Activated CD4-positive, CD25-positive, alpha-beta regulatory T cell treated with anti-CD3 and anti-CD28 coated beads, Interleukin-2, amount 50 U/mL, for 72 hours (primary cell): ENCODE results near the gene ATG14.
"Not testable (repeated sequence)": the region's sequence is repeated elsewhere in the genome, so short reads cannot be mapped to it uniquely, and the experiment has no call there.

Source experiments
- DNase-seq: peaks from one replicate; pipeline ENCODE4 v3.0.0; 2021

Gene ATG14

GRCh38 chr14:55433880-55434804 is 22.5 kb upstream of the ATG14 start:
- DNase-seq, result no peak

- DNase-seq, result no peak
Observed at GRCh38 chr14:55432628-55433027, 21.0 kb upstream of the ATG14 start.

GRCh38 chr14:55430024-55430690 is 18.5 kb upstream of the ATG14 start:
- DNase-seq, result no peak

GRCh38 chr14:55427439-55427838 is 15.8 kb upstream of the ATG14 start:
- DNase-seq, result no peak

GRCh38 chr14:55426891-55427290 is 15.3 kb upstream of the ATG14 start:
- no peak for DNase-seq

- DNase-seq, result no peak
Observed at GRCh38 chr14:55425091-55425490, 13.5 kb upstream of the ATG14 start.

- no peak for DNase-seq
Observed at GRCh38 chr14:55423969-55424368, 12.3 kb upstream of the ATG14 start.

- DNase-seq, result not testable (repeated sequence)
Observed at GRCh38 chr14:55422338-55422737, 10.7 kb upstream of the ATG14 start.

GRCh38 chr14:55419663-55420062 is 8.0 kb upstream of the ATG14 start:
- DNase-seq, result no peak

GRCh38 chr14:55418411-55418810 is 6.8 kb upstream of the ATG14 start:
- DNase-seq, result no peak

- DNase-seq, result no peak
Observed at GRCh38 chr14:55417955-55418354, 6.3 kb upstream of the ATG14 start.

GRCh38 chr14:55416866-55417265 is 5.2 kb upstream of the ATG14 start:
- no peak for DNase-seq

- no peak for DNase-seq
Observed at GRCh38 chr14:55414551-55414950, 2.9 kb upstream of the ATG14 start.

GRCh38 chr14:55412676-55413075 is 1.0 kb upstream of the ATG14 start:
- no peak for DNase-seq

- no peak for DNase-seq
Observed at GRCh38 chr14:55410876-55411275, 754 bp downstream of the ATG14 start.

GRCh38 chr14:55404173-55404854 is 7.3 kb downstream of the ATG14 start:
- no peak for DNase-seq

GRCh38 chr14:55401751-55402150 is 9.9 kb downstream of the ATG14 start:
- DNase-seq, result no peak

GRCh38 chr14:55399852-55400251 is 11.8 kb downstream of the ATG14 start:
- DNase-seq, result no peak

- DNase-seq, result no peak
Observed at GRCh38 chr14:55399183-55399582, 12.4 kb downstream of the ATG14 start.

- DNase-seq, result no peak
Observed at GRCh38 chr14:55398679-55399078, 13.0 kb downstream of the ATG14 start.

GRCh38 chr14:55389330-55389729 is 22.3 kb downstream of the ATG14 start:
- DNase-seq, result no peak

GRCh38 chr14:55388160-55388559 is 23.5 kb downstream of the ATG14 start:
- DNase-seq, result no peak

GRCh38 chr14:55387121-55387520 is 24.5 kb downstream of the ATG14 start:
- no peak for DNase-seq
